HL-60 (cell line): Measurements from ENCODE around the gene NTNG2.

ENCODE experiments used
- DNase-seq, 2 experiments: peaks; one replicate each; pipeline ENCODE4 v3.0.0-alpha.2; 2010 to 2020; ENCODE audit warnings: low read depth in 1 of 2, low spot score in 1 of 2
- H3K27ac ChIP-seq: fragments of 250-450 bp; sonication (Bioruptor Pico); replicated peaks from 2 replicates; pipeline ENCODE4 v1.5.1; 2020; ENCODE audit warnings: mild to moderate bottlenecking, moderate library complexity
- H3K27me3 ChIP-seq: fragments of 250-450 bp; sonication (Bioruptor Pico); 2 replicates; pipeline ENCODE4 v1.5.1; 2021; ENCODE audit warnings: mild to moderate bottlenecking, moderate library complexity; ENCODE audit not compliant: insufficient read depth, poor library complexity, severe bottlenecking
- H3K4me3 ChIP-seq: replicated peaks from 2 replicates; pipeline ENCODE4 v1.5.1; 2011; ENCODE audit warnings: mild to moderate bottlenecking, control low read depth, low read length; ENCODE audit not compliant: insufficient read depth
- GABPA ChIP-seq: IDR thresholded peaks from 2 replicates; pipeline ENCODE4 v1.6.1; 2012; ENCODE audit warnings: low read depth
- POLR2AphosphoS5 ChIP-seq: IDR thresholded peaks from 2 replicates; pipeline ENCODE4 v1.6.1; 2012; ENCODE audit warnings: low read depth
- REST ChIP-seq: IDR thresholded peaks from 2 replicates; pipeline ENCODE4 v1.6.1; 2012; ENCODE audit warnings: low read depth; ENCODE audit not compliant: insufficient replicate concordance
- SPI1 ChIP-seq: IDR thresholded peaks from 2 replicates; pipeline ENCODE4 v1.6.1; 2012; ENCODE audit warnings: low read depth, mild to moderate bottlenecking, borderline replicate concordance
- TF ChIP-seq, protein P1 (sequence below): IDR thresholded peaks from one replicate; pipeline ENCODE4 v1.5.1; 2011; ENCODE audit warnings: low read length, control low read depth, inconsistent platforms; ENCODE audit not compliant: insufficient read depth

NTNG2 gene

GRCh38 chr9:132197315-132197714, 35.5 kb downstream of the NTNG2 start:
- Histone ChIP-seq H3K27me3 (no peaks in the 10 kb centered on the region), H3K27ac (no peak overlapping the region), H3K4me3 (no peak overlapping the region)
- no peak for TF ChIP-seq POLR2AphosphoS5
- no peak for TF ChIP-seq GABPA
- TF ChIP-seq, protein P1, sequence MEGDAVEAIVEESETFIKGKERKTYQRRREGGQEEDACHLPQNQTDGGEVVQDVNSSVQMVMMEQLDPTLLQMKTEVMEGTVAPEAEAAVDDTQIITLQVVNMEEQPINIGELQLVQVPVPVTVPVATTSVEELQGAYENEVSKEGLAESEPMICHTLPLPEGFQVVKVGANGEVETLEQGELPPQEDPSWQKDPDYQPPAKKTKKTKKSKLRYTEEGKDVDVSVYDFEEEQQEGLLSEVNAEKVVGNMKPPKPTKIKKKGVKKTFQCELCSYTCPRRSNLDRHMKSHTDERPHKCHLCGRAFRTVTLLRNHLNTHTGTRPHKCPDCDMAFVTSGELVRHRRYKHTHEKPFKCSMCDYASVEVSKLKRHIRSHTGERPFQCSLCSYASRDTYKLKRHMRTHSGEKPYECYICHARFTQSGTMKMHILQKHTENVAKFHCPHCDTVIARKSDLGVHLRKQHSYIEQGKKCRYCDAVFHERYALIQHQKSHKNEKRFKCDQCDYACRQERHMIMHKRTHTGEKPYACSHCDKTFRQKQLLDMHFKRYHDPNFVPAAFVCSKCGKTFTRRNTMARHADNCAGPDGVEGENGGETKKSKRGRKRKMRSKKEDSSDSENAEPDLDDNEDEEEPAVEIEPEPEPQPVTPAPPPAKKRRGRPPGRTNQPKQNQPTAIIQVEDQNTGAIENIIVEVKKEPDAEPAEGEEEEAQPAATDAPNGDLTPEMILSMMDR = no peak
- TF ChIP-seq SPI1 = no peak
- no peak for DNase-seq

DNA sequence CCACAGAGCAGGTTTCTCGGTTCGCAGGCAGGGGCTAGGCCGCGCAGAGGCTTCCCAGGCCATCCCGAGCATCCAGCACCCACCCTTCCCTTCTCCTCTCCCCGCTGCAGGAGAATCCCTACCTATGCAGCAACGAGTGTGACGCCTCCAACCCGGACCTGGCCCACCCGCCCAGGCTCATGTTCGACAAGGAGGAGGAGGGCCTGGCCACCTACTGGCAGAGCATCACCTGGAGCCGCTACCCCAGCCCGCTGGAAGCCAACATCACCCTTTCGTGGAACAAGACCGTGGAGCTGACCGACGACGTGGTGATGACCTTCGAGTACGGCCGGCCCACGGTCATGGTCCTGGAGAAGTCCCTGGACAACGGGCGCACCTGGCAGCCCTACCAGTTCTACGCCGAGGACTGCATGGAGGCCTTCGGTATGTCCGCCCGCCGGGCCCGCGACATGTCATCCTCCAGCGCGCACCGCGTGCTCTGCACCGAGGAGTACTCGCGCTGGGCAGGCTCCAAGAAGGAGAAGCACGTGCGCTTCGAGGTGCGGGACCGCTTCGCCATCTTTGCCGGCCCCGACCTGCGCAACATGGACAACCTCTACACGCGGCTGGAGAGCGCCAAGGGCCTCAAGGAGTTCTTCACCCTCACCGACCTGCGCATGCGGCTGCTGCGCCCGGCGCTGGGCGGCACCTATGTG, 36.1 kb downstream of the NTNG2 start:
- Histone ChIP-seq H3K27me3 (no peaks in the 10 kb centered on the region), H3K4me3 (no peak overlapping the region), H3K27ac (no peak overlapping the region)
- TF ChIP-seq, protein P1 = no peak
- DNase-seq = no peak

- Histone ChIP-seq H3K27me3 (no peaks in the 10 kb centered on the region), H3K4me3 (no peak overlapping the region), H3K27ac (no peak overlapping the region)
- DNase-seq = no peak
- TF ChIP-seq REST = no peak
- TF ChIP-seq POLR2AphosphoS5 = no peak
- no peak for TF ChIP-seq SPI1
- TF ChIP-seq, protein P1 = no peak
- TF ChIP-seq GABPA = no peak
Measured at GRCh38 chr9:132199056-132199455, 37.2 kb downstream of the NTNG2 start.

- DNase-seq = no peak
- Histone ChIP-seq H3K27ac (no peak overlapping the region), H3K27me3 (no peaks in the 10 kb centered on the region), H3K4me3 (no peak overlapping the region)
- TF ChIP-seq POLR2AphosphoS5 = no peak
- TF ChIP-seq, protein P1 = no peak
Measured at GRCh38 chr9:132200706-132201105, 38.8 kb downstream of the NTNG2 start.

GRCh38 chr9:132201139-132201538, 39.3 kb downstream of the NTNG2 start:
- H3K27me3 ChIP-seq = no peaks in the 10 kb centered on the region
- no peak overlapping the region for H3K4me3 ChIP-seq
- H3K27ac ChIP-seq = no peak overlapping the region
- DNase-seq = no peak
- TF ChIP-seq POLR2AphosphoS5 = no peak
- no peak for TF ChIP-seq SPI1
- TF ChIP-seq, protein P1 = no peak
- TF ChIP-seq GABPA = no peak
- TF ChIP-seq REST = no peak
